NAMALWA (cell line): ENCODE results near the gene MTMR11.

Experiments
- DNase-seq: peaks from one replicate; pipeline ENCODE4 v3.0.0-alpha.2; 2015; ENCODE audit warnings: low spot score

Gene MTMR11

GRCh38 chr1:149934356-149934755 is 2.3 kb downstream of the MTMR11 start:
- DNase-seq: no peak

GRCh38 chr1:149933208-149933607 is 3.5 kb downstream of the MTMR11 start:
- DNase-seq: no peak

GRCh38 chr1:149932474-149932873 is 4.2 kb downstream of the MTMR11 start:
- DNase-seq: no peak

- DNase-seq: no peak
These were observed 5.4 kb downstream of the MTMR11 start for GRCh38 chr1:149931212-149931790.

- no peak for DNase-seq
These were observed 6.8 kb downstream of the MTMR11 start for GRCh38 chr1:149929856-149930255.

GRCh38 chr1:149928401-149928724 is 8.3 kb downstream of the MTMR11 start:
- DNase-seq: no peak

GRCh38 chr1:149927563-149928400 is 8.9 kb downstream of the MTMR11 start, which contains the start of gene SF3B4:
Gene SF3B4 (minus strand): TSS chr1:149927803. CDS start chr1:149927759, 44 bp downstream.
- peak; percentile 98 for DNase-seq

- DNase-seq: no peak
These were observed 9.6 kb downstream of the MTMR11 start for GRCh38 chr1:149927056-149927562.

- DNase-seq: no peak
These were observed 10.4 kb downstream of the MTMR11 start for GRCh38 chr1:149926296-149926695.

GRCh38 chr1:149925751-149926150 is 10.9 kb downstream of the MTMR11 start:
- DNase-seq: no peak

- DNase-seq: no peak
These were observed 11.3 kb downstream of the MTMR11 start for GRCh38 chr1:149925345-149925744.

- no peak for DNase-seq
These were observed 13.1 kb downstream of the MTMR11 start for GRCh38 chr1:149923626-149924025.

- no peak for DNase-seq
These were observed 19.0 kb downstream of the MTMR11 start, which contains the start of gene SV2A for GRCh38 chr1:149917571-149918144. Gene SV2A (minus strand): TSS chr1:149917844. CDS start chr1:149913840, 4,004 bp downstream.

GRCh38 chr1:149916898-149917252 is 19.8 kb downstream of the MTMR11 start:
- DNase-seq: no peak

GRCh38 chr1:149916193-149916897 is 20.3 kb downstream of the MTMR11 start:
- DNase-seq: no peak

GRCh38 chr1:149915429-149916192 is 21.1 kb downstream of the MTMR11 start:
- DNase-seq: no peak

- DNase-seq: no peak
These were observed 22.1 kb downstream of the MTMR11 start for GRCh38 chr1:149914545-149914944.

GRCh38 chr1:149906570-149907075 is 30.1 kb downstream of the MTMR11 start:
- DNase-seq: no peak

- no peak for DNase-seq
These were observed 32.7 kb downstream of the MTMR11 start for GRCh38 chr1:149903836-149904491.

- peak; percentile 96 for DNase-seq
These were observed 37.0 kb downstream of the MTMR11 start, which contains the start of gene BOLA1 for GRCh38 chr1:149899460-149900284. Gene BOLA1 (plus strand): TSS chr1:149899568. CDS start chr1:149900060, 492 bp downstream.
